Measurements from ENCODE around the gene CPA2.

Gene CPA2

DNA sequence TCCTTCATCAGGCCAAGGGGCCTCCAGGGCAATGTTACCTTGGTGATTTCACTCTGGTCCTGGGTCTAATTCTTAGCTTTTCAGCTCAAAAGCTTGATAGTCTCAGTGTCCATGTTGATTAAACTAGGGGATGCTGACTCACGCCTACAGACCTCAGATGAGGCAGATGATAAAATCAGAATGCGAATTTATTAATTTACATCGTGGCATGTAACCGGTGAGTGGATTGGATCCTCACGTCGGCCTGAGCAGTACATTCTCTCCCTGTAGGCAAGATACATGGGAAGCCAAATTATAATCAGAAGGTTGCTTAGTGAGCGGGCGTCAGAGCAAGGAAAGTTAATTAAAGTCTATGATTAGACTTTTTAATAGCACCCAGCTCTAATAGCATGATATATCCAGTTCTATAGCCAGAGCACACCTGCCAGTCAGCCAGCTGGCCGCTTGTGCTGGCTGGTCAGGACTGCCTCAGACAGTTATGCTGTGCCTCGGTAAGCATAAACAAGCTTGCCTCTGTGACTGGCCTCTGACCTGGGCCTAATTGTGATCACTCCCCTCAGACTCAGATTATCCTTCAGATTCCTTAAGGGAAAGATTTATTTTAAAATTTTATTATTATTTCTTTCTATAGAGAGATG, 57.8 kb downstream of the CPA2 start:
- FAIRE-seq (no peak), DNase-seq (ENCODE audit: insufficient read length, low spot score) (no peak)

GRCh38 chr7:130329681-130330080, 63.0 kb downstream of the CPA2 start:
- FAIRE-seq: no peak
- TF ChIP-seq SPI1 (IDR thresholded peaks at IDR 0.05; ENCODE audit: low read depth, low read length) (no peak), POLR2A (IDR thresholded peaks at IDR 0.05; ENCODE audit: low read depth, low read length) (no peak), TAF1 (IDR thresholded peaks at IDR 0.05; ENCODE audit: low read depth, low read length) (no peak), PAX5 (IDR thresholded peaks at IDR 0.05; ENCODE audit: insufficient read depth, low read length, severe bottlenecking) (no peak), POLR2AphosphoS5 (IDR thresholded peaks at IDR 0.05; ENCODE audit: low read depth, low read length) (no peak), POU2F2 (IDR thresholded peaks at IDR 0.05; ENCODE audit: low read depth, low read length) (no peak)
- no peak for DNase-seq (ENCODE audit: insufficient read length, low spot score)

More for the DNA sequence above, 57.8 kb downstream of the CPA2 start:
- TF ChIP-seq PAX5 (IDR thresholded peaks at IDR 0.05; ENCODE audit: insufficient read depth, low read length, severe bottlenecking) (no peak), POLR2AphosphoS5 (IDR thresholded peaks at IDR 0.05; ENCODE audit: low read depth, low read length) (no peak), SPI1 (IDR thresholded peaks at IDR 0.05; ENCODE audit: low read depth, low read length) (no peak), POLR2A (IDR thresholded peaks at IDR 0.05; ENCODE audit: low read depth, low read length) (no peak), TAF1 (IDR thresholded peaks at IDR 0.05; ENCODE audit: low read depth, low read length) (no peak), POU2F2 (IDR thresholded peaks at IDR 0.05; ENCODE audit: low read depth, low read length) (no peak)

DNA sequence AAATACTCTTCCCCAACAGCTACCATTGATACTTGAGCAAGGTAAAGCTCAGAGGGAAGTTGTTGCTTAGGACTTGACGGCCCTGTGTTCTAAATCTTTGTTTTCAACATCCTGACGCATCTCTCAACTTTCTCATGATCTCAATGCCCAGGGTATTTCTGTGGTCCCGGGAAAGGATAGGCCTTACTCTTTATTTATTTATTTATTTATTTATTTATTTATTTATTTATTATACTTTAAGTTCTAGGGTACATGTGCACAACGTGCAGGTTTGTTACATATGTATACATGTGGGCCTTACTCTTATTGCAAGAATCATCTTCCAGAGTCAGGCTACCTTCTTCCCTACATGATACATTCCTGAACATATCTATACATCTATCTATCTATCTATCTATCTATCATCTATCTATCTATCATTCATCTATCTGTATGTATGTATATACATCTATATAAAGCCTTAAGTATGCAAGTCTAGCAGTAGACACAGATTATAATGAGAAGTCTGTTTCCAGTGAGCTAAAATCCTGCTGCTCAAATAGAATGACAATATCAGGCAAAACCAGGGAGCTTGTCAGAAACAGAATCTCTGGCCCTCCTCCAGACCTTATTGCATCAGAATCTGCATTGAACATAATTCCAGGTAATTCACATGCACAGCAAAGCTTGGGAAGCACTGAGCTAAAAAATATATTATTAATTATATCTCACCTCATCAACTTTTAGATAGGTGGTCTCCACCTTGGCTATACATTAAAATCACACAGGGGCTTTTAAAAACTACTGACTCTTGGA, 65.8 kb downstream of the CPA2 start:
- DNase-seq (ENCODE audit: insufficient read length, low spot score) (no peak), FAIRE-seq (no peak)
- TF ChIP-seq POU2F2 (IDR thresholded peaks at IDR 0.05; ENCODE audit: low read depth, low read length): no peak
- TF ChIP-seq TAF1 (IDR thresholded peaks at IDR 0.05; ENCODE audit: low read depth, low read length): no peak
- TF ChIP-seq SPI1 (IDR thresholded peaks at IDR 0.05; ENCODE audit: low read depth, low read length): no peak
- no peak for TF ChIP-seq POLR2AphosphoS5 (IDR thresholded peaks at IDR 0.05; ENCODE audit: low read depth, low read length)

- TF ChIP-seq POLR2AphosphoS5 (IDR thresholded peaks at IDR 0.05; ENCODE audit: low read depth, low read length): no peak
- no peak for DNase-seq (ENCODE audit: insufficient read length, low spot score)
- FAIRE-seq: no peak
Measured at GRCh38 chr7:130333832-130334231, 67.2 kb downstream of the CPA2 start.

- DNase-seq (ENCODE audit: insufficient read length, low spot score): no peak
- TF ChIP-seq TAF1 (IDR thresholded peaks at IDR 0.05; ENCODE audit: low read depth, low read length) (no peak), SPI1 (IDR thresholded peaks at IDR 0.05; ENCODE audit: low read depth, low read length) (no peak), POU2F2 (IDR thresholded peaks at IDR 0.05; ENCODE audit: low read depth, low read length) (no peak)
- FAIRE-seq: no peak
Measured at GRCh38 chr7:130334274-130334673, 67.6 kb downstream of the CPA2 start.

- FAIRE-seq (no peak), DNase-seq (ENCODE audit: insufficient read length, low spot score) (no peak)
- TF ChIP-seq PAX5 (IDR thresholded peaks at IDR 0.05; ENCODE audit: insufficient read depth, low read length, severe bottlenecking) (no peak), TAF1 (IDR thresholded peaks at IDR 0.05; ENCODE audit: low read depth, low read length) (no peak), POLR2AphosphoS5 (IDR thresholded peaks at IDR 0.05; ENCODE audit: low read depth, low read length) (no peak), SPI1 (IDR thresholded peaks at IDR 0.05; ENCODE audit: low read depth, low read length) (no peak), POLR2A (IDR thresholded peaks at IDR 0.05; ENCODE audit: low read depth, low read length) (no peak), POU2F2 (IDR thresholded peaks at IDR 0.05; ENCODE audit: low read depth, low read length) (no peak)
Measured at GRCh38 chr7:130337410-130337971, 70.8 kb downstream of the CPA2 start.

DNA sequence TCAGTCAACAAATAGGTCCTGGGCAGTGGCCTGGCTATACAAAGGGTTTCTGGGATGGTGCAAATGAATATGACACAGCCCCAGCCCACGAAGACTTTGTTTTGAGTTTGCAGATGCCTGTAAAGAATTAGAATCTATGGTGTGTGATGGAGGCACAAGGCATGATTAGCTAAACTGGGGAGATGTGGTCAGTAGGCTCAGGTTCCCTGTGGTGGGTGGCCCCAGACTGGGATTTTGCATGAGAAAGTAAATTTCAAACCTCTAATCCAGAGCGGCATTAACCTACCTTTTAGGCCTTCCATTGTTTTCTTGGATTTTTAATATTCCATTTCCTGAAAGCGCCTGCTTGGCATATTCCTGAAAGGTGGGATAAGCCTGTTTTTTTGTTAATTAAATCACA, 71.6 kb downstream of the CPA2 start:
- DNase-seq (ENCODE audit: insufficient read length, low spot score): no peak
- FAIRE-seq: no peak
- no peak for TF ChIP-seq TAF1 (IDR thresholded peaks at IDR 0.05; ENCODE audit: low read depth, low read length)
- no peak for TF ChIP-seq PAX5 (IDR thresholded peaks at IDR 0.05; ENCODE audit: insufficient read depth, low read length, severe bottlenecking)
- TF ChIP-seq SPI1 (IDR thresholded peaks at IDR 0.05; ENCODE audit: low read depth, low read length): no peak
- TF ChIP-seq POU2F2 (IDR thresholded peaks at IDR 0.05; ENCODE audit: low read depth, low read length): no peak
- TF ChIP-seq POLR2AphosphoS5 (IDR thresholded peaks at IDR 0.05; ENCODE audit: low read depth, low read length): no peak
- no peak for TF ChIP-seq POLR2A (IDR thresholded peaks at IDR 0.05; ENCODE audit: low read depth, low read length)
